ENCODE results near the gene ARHGEF26. TPM values are rescaled to one million over a fixed set of nuclear protein-coding genes. Genes with fewer than 3 reads are reported as not detected.
A peak's percentile ranks its signal among the peaks of the same experiment; 100 is the strongest.

Gene ARHGEF26
- total RNA-seq, 1 donor from 2014 or later, result 33.8 TPM

DNA sequence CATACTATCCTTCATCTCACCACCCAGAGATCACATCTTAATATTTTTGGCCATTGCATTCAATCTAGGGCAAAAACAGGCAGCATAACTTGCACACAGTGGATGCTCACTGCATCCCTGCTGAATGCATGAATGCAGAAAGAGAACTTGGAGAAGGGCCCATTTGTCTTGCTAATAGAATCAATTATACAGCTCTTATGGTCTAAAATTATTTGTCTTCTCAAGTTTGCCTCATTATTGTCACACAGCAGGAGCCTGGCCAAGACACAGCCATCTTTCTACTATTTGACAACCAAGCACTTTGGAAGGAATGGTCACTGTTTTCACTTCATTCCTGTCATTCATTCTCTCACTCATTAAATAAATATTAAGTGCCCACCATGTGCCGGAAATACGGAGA, 1.2 kb upstream of the ARHGEF26 start:
- TF ChIP-seq, protein P1, sequence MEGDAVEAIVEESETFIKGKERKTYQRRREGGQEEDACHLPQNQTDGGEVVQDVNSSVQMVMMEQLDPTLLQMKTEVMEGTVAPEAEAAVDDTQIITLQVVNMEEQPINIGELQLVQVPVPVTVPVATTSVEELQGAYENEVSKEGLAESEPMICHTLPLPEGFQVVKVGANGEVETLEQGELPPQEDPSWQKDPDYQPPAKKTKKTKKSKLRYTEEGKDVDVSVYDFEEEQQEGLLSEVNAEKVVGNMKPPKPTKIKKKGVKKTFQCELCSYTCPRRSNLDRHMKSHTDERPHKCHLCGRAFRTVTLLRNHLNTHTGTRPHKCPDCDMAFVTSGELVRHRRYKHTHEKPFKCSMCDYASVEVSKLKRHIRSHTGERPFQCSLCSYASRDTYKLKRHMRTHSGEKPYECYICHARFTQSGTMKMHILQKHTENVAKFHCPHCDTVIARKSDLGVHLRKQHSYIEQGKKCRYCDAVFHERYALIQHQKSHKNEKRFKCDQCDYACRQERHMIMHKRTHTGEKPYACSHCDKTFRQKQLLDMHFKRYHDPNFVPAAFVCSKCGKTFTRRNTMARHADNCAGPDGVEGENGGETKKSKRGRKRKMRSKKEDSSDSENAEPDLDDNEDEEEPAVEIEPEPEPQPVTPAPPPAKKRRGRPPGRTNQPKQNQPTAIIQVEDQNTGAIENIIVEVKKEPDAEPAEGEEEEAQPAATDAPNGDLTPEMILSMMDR (IDR thresholded peaks at IDR 0.05), result no peak
- Histone ChIP-seq H3K27me3 (no peaks in the 10 kb centered on the region), H3K36me3 (no peaks in the 10 kb centered on the region), H3K4me1 (peaks cover 0 to 2% of the 10 kb centered on the region in 2 donors), H3K9me3 (no peaks in the 10 kb centered on the region), H3K27ac (no peak overlapping the region), H3K4me3 (peak overlapping the region in 1 of 2 donors; percentile 90)
- no peak for DNase-seq (ENCODE audit: low spot score in 2 of 2)
- intact Hi-C loops (cut with DNase I), result loop anchor here (5.0 to 10.0 kb wide), 2 partner anchors 62 to 955 kb away; partner anchors contain the start of gene RAP2B

DNA sequence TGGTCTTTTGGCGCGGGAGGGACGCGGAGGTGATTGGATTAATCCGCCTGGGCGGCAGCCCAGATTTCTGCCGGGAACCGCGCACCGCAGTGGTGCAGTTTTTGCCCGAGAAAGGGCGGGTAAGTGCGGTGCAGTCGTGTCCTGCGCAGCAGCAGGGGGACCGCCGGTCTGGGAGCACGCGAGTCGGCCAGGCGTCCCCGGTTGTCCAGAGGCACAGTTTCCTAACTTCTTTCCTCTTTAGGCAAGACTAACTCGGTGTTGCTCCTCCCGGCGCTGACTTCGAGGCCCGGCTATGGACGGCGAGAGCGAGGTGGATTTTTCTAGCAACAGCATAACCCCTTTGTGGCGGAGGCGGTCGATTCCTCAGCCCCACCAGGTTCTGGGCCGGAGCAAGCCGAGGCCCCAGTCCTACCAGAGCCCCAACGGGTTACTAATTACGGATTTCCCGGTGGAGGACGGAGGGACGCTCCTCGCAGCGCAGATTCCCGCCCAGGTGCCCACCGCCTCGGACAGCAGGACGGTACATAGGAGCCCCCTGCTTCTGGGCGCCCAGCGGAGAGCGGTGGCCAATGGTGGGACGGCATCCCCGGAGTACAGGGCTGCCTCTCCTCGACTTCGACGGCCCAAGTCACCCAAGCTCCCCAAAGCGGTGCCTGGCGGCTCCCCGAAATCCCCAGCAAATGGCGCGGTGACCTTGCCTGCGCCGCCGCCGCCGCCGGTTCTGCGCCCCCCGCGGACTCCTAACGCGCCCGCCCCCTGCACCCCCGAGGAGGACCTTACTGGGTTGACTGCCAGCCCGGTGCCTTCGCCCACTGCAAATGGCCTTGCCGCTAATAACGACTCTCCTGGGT, 736 bp downstream of the ARHGEF26 start:
- Histone ChIP-seq H3K9me3 (no peaks in the 10 kb centered on the region), H3K27ac (peak overlapping the region; percentile 75 to 80), H3K4me3 (peak overlapping the region; percentile 71 to 90), H3K4me1 (peaks cover 0 to 2% of the 10 kb centered on the region in 2 donors), H3K27me3 (no peaks in the 10 kb centered on the region), H3K36me3 (peaks cover 0 to 6% of the 10 kb centered on the region in 2 donors)
- peak in 1 of 2 donors; percentile 62 for DNase-seq (ENCODE audit: low spot score in 2 of 2)
- TF ChIP-seq, protein P1 (IDR thresholded peaks at IDR 0.05), result no peak
- intact Hi-C loops (cut with DNase I), result loop anchor here (1.0 to 10.0 kb wide), 4 partner anchors 60 to 957 kb away; partner anchors contain the start of gene RAP2B

DNA sequence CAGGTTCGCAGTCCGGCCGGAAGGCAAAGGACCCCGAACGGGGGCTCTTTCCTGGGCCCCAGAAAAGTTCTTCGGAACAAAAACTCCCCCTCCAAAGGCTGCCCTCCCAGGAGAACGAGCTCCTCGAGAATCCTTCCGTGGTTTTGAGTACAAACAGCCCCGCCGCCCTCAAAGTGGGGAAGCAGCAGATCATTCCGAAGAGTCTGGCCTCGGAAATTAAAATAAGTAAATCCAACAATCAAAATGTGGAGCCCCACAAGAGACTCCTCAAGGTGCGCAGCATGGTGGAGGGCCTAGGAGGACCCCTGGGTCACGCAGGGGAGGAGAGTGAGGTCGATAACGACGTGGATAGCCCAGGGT, 1.3 kb downstream of the ARHGEF26 start:
- Histone ChIP-seq H3K4me1 (peaks cover 0 to 2% of the 10 kb centered on the region in 2 donors), H3K27me3 (no peaks in the 10 kb centered on the region), H3K36me3 (peaks cover 0 to 7% of the 10 kb centered on the region in 2 donors), H3K4me3 (peak overlapping the region; percentile 71 to 90), H3K9me3 (no peaks in the 10 kb centered on the region), H3K27ac (peak overlapping the region; percentile 75 to 80)
- TF ChIP-seq, protein P1 (IDR thresholded peaks at IDR 0.05), result no peak
- DNase-seq (ENCODE audit: low spot score in 2 of 2), result no peak
- intact Hi-C loops (cut with DNase I), result loop anchor here (2.0 to 10.0 kb wide), 3 partner anchors 60 to 958 kb away; partner anchors contain the start of gene RAP2B

DNA sequence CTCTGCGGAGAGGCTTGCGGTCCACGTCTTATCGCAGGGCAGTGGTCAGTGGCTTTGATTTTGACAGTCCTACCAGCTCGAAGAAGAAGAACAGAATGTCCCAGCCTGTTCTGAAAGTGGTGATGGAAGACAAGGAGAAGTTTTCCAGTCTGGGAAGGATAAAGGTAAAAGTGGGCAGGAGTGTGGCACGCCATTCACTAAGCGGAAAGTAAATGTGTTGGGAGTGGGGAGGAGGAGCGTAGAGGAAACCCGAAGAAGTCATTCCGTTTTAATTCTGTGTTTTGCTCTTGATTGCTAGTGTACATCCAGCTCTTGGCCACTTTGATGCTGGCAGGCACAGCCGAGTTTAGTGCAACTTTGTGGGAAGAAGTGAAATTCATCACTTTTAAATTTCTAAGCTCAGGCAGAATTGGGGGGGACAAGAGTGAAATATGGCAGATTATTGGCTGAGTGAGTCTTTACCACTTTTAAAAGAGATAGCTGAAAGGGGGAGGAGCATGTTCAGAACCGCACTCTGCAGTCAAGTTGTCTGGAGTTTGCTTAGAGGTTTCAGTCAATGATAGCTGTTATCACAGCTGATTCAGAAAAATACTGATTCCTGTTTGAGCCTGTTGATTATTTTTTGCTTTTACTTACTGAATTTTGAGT, 1.8 kb downstream of the ARHGEF26 start:
- Histone ChIP-seq H3K27me3 (no peaks in the 10 kb centered on the region), H3K36me3 (peaks cover 4 to 12% of the 10 kb centered on the region in 2 donors), H3K9me3 (no peaks in the 10 kb centered on the region), H3K4me3 (peak overlapping the region; percentile 71 to 90), H3K4me1 (peaks cover 0 to 2% of the 10 kb centered on the region in 2 donors), H3K27ac (peak overlapping the region; percentile 75 to 80)
- TF ChIP-seq, protein P1 (IDR thresholded peaks at IDR 0.05), result no peak
- no peak for DNase-seq (ENCODE audit: low spot score in 2 of 2)
- intact Hi-C loops (cut with DNase I), result loop anchor here (2.0 to 10.0 kb wide), 3 partner anchors 59 to 958 kb away; partner anchors contain the start of gene RAP2B

DNA sequence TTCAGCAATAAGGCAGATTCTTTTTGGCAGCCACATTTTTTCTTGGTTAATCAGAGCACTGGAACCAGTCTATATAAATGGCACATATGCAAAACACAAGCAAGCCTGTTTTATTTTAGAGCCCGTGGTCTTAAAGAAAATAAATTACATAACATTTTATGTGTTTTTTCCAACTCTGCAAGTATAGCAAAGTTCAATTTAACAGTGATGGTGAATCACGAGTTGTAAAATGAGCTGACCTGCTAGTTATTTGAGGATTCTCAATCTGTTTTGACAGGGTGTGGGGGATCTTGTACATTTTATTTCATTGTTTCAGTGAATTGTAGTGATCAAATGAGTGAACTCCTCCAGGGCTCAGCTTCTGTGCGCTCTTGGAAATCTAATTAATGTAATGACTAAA, 2.7 kb downstream of the ARHGEF26 start:
- intact Hi-C loops (cut with DNase I), result loop anchor here (2.0 to 10.0 kb wide), 3 partner anchors 58 to 959 kb away; partner anchors contain the start of gene RAP2B
- Histone ChIP-seq H3K27me3 (no peaks in the 10 kb centered on the region), H3K4me3 (peak overlapping the region; percentile 71 to 90), H3K9me3 (no peaks in the 10 kb centered on the region), H3K27ac (no peak overlapping the region), H3K4me1 (peaks cover 0 to 2% of the 10 kb centered on the region in 2 donors), H3K36me3 (peaks cover 8 to 12% of the 10 kb centered on the region in 2 donors)
- no peak for DNase-seq (ENCODE audit: low spot score in 2 of 2)
- TF ChIP-seq, protein P1 (IDR thresholded peaks at IDR 0.05), result no peak

All from ascending aorta (tissue), 2 donors.